HG03135 (cell line): ENCODE data around the gene ARHGEF26.
"Not testable (repeated sequence)": the region's sequence is repeated elsewhere in the genome, so short reads cannot be mapped to it uniquely, and the experiment has no call there.

Experiments
- ATAC-seq: cut with Tn5 transposase; IDR thresholded peaks from one replicate; pipeline ENCODE4 v1.9.1; 2021; ENCODE audit warnings: mild to moderate bottlenecking, moderate library complexity; ENCODE audit not compliant: unreplicated experiment

Gene ARHGEF26, protein sequence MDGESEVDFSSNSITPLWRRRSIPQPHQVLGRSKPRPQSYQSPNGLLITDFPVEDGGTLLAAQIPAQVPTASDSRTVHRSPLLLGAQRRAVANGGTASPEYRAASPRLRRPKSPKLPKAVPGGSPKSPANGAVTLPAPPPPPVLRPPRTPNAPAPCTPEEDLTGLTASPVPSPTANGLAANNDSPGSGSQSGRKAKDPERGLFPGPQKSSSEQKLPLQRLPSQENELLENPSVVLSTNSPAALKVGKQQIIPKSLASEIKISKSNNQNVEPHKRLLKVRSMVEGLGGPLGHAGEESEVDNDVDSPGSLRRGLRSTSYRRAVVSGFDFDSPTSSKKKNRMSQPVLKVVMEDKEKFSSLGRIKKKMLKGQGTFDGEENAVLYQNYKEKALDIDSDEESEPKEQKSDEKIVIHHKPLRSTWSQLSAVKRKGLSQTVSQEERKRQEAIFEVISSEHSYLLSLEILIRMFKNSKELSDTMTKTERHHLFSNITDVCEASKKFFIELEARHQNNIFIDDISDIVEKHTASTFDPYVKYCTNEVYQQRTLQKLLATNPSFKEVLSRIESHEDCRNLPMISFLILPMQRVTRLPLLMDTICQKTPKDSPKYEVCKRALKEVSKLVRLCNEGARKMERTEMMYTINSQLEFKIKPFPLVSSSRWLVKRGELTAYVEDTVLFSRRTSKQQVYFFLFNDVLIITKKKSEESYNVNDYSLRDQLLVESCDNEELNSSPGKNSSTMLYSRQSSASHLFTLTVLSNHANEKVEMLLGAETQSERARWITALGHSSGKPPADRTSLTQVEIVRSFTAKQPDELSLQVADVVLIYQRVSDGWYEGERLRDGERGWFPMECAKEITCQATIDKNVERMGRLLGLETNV

DNA sequence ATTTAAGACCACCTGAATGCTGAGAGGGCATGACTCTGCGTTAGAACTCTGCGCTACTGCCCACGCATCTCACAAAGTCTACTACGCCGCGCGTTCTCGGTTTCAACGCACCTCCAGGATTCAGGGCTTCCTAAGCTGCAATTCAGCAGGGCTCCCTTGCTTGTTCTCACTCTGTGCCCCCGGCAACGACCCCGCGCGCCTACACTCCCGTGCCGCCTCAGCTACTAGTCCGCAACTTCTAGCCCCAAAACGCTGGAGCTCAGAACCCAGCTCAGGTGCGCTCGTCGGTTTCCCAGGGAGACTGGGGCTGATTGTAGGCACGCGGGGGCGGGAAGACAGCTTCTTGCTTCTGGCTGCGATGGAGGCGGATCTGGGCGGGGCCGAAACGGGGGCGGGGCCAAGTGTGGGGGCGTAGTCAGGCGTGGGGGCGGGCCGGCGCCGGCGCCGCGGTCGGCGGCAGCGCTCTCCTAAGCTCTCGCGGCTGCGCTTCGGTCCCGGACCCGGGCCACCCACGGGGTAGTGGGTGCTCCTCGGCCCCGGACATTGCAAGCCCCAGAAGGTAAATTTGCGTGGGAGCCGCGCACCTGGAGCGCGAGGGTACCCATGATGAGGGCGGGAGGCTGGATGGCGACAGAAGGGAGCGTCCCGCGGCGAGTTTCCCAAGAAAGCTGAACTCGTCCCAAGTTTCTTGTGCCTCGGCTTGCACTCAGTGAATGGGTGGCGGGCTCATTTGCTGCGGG, at the start of gene ARHGEF26:
Gene ARHGEF26, plus strand, starts transcription at position 430 of the 740 bp plus-strand sequence. CDS start 603 bp downstream, outside the sequence.
- ATAC-seq = peak; percentile 57

DNA sequence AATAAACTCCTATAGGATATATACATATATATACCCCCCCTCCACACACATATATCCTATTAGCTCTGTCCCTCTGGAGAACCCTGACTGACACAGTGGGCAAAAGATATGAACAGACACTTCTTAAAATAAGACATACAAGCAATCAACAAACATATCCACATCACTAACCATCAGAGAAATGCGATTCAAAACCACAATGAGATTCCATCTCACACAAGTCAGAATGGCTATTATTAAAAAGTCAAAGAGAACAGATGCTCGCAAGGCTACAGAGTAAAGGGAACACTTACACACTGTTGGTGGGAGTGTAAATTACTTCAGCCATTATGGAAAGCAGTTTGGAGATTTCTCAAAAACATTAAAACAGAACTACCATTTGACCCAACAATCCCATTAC, 46.2 kb upstream of the ARHGEF26 start:
- ATAC-seq = no peak

DNA sequence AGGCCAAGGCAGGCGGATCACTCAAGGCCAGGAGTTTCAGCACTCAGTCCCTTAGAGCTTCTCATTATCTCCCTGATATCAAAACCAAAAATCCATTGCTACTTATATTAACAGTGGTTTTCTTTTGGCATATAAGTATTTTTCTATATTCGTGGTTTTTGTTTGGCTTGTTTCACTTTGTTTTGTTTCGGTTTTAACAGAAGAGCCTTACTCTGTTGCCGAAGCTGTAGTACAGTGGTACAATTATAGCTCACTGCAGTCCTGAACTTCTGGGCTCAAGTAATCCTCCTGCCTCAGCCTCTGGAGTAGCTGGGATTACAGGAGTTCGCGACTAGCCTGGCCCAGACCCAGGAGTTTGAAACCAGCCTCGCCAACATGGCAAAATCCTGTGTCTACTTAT, 42.5 kb upstream of the ARHGEF26 start:
- no peak for ATAC-seq

DNA sequence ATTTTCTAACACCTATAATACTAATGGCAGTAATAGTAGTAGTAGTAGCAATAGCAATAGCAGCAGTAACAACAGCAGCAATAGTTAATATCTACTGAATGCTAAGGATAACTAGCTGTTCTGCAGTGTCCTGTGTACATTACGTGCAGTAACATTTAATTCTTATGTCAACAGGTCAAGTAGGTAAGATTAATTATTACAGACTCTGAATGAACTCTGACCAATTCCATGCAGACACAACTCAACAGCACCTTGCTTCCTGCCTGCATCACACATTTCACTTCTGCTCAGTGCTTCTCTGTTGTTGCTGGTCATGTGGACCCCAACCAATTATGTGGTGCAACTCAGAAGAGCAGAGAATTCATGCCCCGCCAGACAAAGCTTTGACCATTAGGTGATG, 39.9 kb upstream of the ARHGEF26 start:
- no peak for ATAC-seq

DNA sequence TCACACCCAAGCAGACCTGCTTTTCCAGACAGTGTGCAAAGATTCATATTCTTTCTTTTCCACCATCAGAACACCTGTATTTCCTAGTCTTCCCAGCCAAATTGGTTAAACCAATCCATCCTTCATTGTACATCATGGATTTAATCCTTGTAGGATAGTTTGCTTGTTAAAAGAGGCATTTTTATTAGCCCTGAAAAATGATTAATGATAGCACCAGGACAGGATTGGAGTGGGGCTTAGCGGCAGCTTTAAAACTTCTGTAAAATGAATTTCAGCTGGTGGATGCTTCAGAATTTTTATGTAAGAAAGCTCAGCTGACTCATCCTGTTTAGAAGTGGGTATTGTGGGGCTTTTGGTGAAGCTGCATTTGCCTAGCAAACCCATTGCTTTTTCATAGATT, 36.1 kb upstream of the ARHGEF26 start:
- ATAC-seq = no peak

DNA sequence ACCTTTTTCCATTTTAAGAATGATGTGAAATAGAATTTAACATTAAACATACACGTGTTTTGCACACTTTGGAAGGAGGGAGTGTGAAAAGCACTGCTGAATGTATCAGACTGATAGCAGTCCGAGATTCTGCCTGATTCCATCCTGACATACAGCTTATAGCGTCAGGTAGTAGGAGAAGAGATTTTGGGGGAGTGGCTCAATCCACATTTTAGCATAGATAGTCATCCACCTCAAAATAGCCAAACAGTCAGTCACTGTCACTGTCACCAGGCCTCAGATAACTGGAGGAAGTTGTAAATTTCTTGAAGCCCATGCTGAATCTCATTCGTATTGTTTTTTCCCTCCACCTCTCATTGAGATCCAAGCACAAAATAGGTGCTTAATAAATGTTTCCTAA, 35.4 kb upstream of the ARHGEF26 start:
- ATAC-seq = no peak

DNA sequence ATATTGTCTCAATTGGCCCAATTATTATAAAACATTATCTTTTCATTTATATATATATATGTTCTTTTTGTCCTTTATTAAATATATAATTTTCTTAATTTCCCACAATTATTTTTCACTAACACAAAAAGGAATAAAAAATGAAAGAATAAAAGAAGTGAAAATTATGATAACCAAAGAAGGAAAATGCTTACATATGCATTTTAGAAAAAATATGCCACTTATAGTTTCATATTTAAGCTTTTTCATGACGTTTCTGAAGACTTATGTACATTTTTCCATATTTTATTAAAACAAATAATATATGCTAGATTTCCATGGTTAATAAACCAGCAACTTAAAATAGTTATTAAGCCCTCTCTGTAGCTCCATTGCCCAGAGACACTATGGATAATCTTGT, 34.9 kb upstream of the ARHGEF26 start:
- ATAC-seq = no peak

DNA sequence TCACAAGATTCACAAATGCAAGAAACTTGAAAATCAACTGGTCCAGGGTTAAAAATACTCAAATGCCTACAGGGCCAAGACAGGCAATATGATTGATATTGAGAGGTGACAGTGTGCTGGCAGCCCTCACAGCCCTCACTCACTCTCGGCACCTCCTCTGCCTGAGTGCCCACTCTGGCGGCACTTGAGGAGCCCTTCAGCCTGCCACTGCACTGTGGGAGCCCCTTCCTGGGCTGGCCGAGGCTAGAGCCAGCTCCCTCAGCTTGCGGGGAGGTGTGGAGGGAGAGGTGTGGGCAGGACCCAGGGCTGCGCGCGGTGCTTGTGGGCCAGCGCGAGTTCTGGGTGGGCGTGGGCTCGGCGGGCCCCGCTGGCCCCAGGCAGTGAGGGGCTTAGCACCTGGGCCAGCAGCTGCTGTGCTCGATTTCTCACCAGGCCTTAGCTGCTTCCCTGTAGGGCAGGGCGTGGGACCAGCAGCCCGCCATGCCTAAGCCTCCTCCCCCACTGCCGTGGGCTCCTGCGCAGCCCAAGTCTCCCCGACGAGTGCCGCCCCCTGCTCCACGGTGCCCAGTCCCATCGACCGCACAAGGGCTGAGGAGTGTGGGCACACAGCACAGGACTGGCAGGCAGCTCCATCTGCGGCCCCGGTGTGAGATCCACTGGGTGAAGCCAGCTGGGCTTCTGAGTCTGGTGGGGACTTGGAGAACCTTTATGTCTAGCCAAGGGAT, 33.3 kb upstream of the ARHGEF26 start:
- ATAC-seq = not testable (repeated sequence)

DNA sequence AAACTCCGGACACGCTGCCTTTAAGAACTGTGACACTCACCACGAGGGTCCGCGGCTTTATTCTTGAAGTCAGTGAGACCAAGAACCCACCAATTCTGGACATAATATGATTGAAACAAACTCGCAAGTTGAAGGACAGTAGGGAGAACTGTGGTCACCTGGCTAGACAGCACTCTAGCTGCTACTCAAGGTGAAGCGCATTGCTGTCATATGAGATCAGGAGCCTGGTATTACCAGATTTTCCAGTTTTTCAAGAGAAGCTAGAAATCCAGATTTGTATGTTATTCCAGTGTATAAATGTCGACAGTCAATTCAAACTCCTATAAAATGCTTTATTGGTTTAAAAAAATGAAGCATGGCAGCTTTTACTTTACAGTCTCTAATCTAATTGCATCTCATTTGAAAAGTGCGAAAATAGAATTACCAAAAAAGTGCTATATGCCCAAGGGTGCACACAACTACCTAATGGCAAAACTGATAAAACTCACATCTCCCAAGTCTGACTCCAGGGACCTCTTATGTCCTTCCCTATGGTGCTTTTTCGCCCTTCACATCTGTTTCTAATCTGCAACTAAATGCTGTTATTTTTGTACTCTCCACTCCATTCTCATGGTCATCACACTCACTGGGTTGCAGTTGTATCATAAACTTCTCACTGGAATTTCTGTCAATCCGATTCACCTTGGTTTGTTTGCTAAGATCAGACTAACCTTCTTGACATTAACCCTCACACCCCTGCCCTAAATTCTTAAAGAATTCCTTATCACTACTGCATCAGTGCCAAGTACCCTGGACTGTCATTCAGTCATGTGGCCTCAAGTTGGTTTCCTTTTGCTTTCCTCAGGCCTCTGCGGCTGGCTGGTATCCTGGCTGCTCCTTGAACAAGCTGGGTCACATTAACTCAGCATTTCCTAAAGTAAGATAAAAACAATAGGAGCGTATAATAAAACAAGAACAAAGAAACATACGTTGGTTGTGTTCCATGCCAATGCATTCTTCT, 31.5 kb upstream of the ARHGEF26 start:
- ATAC-seq = no peak

DNA sequence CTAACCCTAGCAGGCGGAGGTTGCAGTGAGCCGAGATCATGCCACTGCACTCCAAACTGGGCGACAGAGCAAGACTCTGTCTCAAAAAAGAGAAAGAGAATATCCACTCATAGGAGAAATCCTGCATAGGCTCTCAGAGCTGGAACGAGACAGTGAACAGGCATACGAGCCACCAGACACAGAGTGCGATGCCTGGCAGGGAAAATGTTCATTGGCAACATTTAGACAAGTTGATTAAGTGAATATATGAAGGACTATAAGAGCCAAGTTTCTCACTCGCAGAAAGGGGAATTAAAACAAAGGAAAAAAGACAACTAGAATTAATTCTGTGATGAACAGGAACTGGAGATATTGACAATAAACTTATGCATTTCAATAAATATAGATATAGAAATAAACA, 27.1 kb upstream of the ARHGEF26 start:
- no peak for ATAC-seq

DNA sequence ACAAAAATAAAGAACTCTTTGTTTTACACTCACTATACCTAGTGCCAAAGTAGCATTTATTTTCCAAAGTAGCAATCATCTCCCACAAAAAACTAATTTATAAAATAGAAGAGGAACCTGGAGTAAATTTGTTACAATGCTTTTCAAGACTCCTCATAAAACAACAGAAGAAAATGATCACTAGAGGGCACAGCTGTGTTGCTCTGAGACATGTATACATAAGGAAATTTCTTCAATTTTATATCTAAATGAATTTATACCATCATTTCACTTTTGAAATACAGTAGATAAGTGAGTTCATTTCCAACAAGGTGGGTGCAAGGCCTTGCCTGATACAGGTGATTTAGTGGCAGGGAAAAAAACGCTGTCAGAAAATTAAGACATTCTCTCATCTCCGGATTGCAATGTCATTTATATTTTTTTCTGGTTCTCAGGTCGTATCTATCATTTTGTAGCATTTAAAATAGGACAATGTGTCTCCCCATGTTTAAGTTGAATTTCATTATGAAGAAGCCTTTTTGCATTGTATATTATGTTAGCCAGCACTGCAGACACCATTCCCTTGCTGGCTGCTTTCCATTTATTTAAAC, 25.3 kb upstream of the ARHGEF26 start:
- no peak for ATAC-seq

DNA sequence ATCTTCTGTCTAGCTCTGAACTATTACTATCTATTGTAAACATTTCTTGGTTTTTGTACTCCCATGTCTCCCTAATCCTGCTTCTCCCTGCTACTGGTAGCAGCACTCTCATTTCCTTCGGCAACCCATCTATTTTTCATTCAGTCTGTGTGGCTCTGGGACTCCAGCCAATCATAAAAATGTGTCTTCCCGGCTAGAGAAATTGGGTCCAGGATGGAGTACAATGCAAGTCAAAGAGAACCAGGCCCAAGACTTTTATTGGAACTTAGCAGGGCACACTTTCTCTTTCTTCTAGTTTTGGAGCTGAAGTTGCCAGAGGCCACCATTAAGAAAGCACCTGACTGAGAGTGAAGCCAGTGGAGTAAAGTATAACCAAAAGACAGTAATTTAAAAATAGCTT, 22.8 kb upstream of the ARHGEF26 start:
- ATAC-seq = no peak

DNA sequence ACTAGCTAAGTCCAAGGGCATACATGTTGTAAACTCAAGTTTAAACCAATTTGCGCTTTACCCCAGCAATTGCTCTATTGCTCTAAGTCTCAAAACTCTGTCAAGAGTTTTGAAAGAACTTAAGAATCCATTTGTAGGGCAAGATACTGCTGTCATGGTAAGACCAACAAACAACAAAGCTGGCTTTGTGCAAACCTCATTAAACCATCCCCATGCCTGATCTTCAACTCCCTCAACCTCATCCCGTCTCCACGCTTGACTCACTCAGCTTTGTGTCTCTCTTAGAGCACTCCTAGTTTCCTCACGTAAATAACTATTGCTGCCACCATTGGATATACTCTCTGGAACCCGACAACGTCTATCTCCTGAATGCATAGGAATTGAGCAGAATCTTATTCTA, 20.6 kb upstream of the ARHGEF26 start:
- no peak for ATAC-seq

DNA sequence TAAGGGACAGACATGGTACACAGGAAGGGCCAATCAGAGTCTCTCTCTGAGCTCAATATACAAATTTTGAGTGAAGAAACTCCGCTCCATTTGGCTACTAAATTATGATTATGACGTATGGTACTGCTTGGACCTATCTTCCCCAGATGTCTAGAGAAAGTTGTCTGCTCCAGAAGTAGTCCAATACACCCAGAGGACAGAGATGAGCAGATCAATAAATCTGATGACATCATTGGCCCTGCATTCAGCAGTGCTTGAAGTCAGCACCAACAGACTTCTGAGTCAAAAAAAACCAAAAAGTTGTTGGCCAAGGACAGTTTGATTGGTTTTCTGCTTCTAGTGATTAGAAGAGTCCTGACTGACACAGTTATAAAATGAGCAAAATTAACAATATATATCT, 19.9 kb upstream of the ARHGEF26 start:
- ATAC-seq = no peak

DNA sequence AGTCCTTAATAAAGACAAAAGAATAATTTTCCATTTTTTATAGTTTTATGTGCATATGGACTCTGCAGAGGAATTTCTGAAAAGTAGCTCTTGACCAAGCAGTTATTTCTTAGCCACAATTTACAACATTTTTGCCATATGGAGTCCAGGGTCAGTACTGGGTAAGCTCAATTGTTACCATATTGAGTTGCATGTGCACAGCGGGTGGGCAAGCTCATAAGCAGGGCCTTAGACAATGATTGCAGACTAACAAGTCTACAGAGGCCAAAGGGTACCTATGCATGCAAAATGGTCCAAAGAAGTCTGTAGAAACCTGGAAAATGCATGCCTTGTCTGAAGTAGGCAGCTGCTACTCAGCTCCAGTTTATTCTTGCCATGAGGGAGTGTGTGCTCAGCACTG, 19.0 kb upstream of the ARHGEF26 start:
- ATAC-seq = no peak

DNA sequence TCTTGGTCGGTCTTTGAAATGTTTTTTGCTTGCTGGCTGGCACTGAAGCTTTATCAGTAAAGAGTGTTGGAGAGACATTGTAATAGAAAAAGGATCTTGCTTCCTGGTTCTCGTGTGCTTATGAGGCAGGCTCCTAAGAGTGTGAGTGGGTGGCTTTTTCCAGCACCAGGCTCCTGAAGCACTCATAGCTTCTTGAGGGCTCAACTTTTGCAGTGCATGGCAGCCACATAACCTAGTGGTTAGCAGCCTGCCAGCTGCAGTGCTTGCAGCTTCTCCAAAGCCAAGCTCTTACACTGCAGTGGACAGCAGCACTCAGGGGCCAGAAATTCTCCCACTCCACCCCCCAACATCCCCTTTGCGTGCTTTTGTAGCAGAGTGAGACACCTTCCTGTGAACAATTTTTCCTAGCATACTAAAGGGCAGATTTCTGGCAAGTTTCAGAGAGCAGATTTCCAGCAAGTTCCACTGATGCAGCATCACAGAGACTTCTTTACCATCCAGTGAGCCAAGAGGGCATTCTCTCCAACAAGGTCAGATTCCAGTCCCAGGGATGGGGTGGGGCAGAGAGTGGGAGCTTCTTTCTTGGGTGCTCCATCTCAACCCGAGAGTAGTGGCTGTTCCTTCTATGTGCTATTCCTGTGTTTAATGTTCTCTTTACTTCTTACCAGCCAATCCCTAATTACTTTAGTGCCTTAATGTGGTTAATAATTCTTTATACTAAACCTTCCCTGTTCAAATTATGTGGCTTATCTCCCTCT, 15.8 kb upstream of the ARHGEF26 start:
- no peak for ATAC-seq

DNA sequence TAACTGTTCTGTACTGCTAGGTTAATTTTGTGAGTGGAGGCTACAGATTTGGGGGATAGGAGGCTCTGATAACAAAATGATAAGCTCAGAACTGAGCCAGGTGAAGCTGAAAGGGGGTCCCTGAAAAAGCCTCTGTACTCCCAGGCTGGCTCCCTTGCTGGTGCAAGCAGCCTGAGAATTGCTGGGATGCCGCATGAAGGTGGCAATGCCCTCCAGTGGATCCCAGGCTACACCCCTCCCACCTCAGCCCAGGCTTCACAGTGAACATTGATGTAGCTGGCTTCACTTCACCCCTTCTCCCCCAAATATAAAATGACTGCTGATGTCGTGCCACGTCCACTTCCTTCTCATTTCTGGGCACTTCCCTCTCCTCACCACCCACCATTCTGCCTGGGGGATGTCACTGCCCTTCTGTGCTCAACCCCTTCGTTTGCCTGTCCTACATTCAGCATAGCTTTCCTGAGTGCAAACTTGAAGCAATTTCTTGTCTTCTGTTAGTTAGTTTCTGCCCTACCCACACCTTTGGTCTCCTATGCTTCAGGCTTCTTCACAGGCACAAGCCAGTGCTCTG, 9.7 kb upstream of the ARHGEF26 start:
- ATAC-seq = no peak
